Naive B cell (primary cell): ENCODE results near the gene CD163. TPM values are rescaled to one million over a fixed set of nuclear protein-coding genes. Genes with fewer than 3 reads are reported as not detected.
A peak's percentile ranks its signal among the peaks of the same experiment; 100 is the strongest.
"Not testable (repeated sequence)": the region's sequence is repeated elsewhere in the genome, so short reads cannot be mapped to it uniquely, and the experiment has no call there.

Source experiments
- ATAC-seq, 2 donors: fragments of 150-1000 bp; cut with Tn5 transposase; 2 replicates each; pipeline ENCODE4 v1.10.0; 2021; ENCODE audit warnings: low read depth in 2 of 2, mild to moderate bottlenecking in 2 of 2, moderate library complexity in 2 of 2
- DNase-seq: peaks from one replicate; pipeline ENCODE4 v3.0.0; 2022
- H3K27ac Mint-ChIP-seq, 6 donors: one replicate each; pipeline ENCODE4 v1.8.0; 2020 to 2022; ENCODE audit warnings: mild to moderate bottlenecking in 6 of 6, mixed read lengths in 6 of 6, moderate library complexity in 5 of 6, inconsistent platforms in 2 of 6
- H3K27me3 Mint-ChIP-seq, 3 donors: one replicate each; pipeline ENCODE4 v1.8.0; 2021 to 2022; ENCODE audit warnings: mixed read lengths in 3 of 3, mild to moderate bottlenecking in 1 of 3
- H3K36me3 Mint-ChIP-seq, 2 donors: one replicate each; pipeline ENCODE4 v1.8.0; 2020 to 2022; ENCODE audit warnings: mixed read lengths in 2 of 2, inconsistent platforms in 1 of 2, mild to moderate bottlenecking in 1 of 2
- H3K4me1 Mint-ChIP-seq, 3 donors: one replicate each; pipeline ENCODE4 v1.8.0; 2020 to 2022; ENCODE audit warnings: mixed read lengths in 3 of 3, inconsistent platforms in 1 of 3, mild to moderate bottlenecking in 1 of 3, moderate library complexity in 1 of 3
- H3K4me3 Mint-ChIP-seq, 8 donors: one replicate each; pipeline ENCODE4 v1.8.0; 2020 to 2022; ENCODE audit warnings: mild to moderate bottlenecking in 8 of 8, mixed read lengths in 8 of 8, moderate library complexity in 8 of 8, inconsistent platforms in 2 of 8
- H3K9me3 Mint-ChIP-seq, 7 donors: one replicate each; pipeline ENCODE4 v1.8.0; 2020 to 2022; ENCODE audit warnings: mixed read lengths in 7 of 7, mild to moderate bottlenecking in 5 of 7, inconsistent platforms in 2 of 7, moderate library complexity in 1 of 7
- polyA plus RNA-seq, 6 donors: library from polyadenylated mRNA; unstranded; fragments of 300-500 nt; fragmentation: Illumina TruSeq; gene quantifications; one replicate each; pipeline ENCODE4 v1.2.3, GENCODE V29; 2021; ENCODE audit warnings: low read depth in 6 of 6

The CD163 gene
- polyA plus RNA-seq, 6 donors from 2014 or later, result 0.19 to 0.35 (median 0.32) TPM; not detected in 3

DNA sequence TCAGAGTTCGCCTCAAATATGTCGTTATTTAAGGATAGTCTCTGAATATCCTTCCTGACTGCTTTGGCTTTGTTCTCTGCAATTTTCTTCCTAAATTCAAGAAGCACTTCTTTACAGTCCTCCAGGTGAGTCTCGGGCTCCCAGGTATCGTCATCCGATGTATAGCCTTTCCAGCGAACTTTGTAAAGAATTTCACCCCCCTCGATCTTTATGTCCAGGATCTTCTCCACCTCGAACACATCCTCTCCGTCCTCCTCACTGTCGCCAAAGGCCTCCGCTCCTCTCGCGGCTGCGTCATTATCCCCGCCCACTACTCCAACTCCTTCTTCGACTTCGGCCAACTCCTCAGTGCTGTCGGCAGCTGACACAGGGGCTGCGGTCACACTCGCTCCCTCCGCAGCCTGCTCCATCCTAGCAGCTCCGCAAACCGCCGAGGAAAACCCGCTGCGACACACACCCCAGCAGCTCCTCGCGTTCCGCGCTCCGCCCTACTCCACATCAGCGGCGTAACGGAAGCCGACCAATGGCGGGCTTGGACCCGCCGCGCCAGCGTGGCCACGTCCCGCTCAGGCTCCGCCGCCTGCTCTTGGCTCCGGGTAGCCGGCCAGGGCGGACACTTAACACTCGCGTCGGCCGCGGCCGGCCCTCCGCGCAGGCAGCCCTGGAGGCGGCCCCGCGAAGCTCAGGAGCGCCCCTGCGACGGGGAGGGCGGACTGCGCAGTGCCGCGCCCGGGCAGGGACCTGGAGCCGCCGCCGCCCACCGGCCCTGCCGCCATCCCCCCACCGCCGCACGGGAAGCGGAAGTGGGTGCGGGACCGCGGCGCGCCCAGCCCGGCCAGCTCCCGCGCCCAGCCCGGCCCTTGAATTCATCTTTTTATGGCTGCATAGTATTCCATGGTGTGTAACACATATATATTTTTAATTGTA, 63.7 kb downstream of the CD163 start:
- peaks cover 0 to 9% (median 3%) of the 10 kb centered on the region in 7 donors for H3K9me3 Mint-ChIP-seq
- DNase-seq, result no peak

DNA sequence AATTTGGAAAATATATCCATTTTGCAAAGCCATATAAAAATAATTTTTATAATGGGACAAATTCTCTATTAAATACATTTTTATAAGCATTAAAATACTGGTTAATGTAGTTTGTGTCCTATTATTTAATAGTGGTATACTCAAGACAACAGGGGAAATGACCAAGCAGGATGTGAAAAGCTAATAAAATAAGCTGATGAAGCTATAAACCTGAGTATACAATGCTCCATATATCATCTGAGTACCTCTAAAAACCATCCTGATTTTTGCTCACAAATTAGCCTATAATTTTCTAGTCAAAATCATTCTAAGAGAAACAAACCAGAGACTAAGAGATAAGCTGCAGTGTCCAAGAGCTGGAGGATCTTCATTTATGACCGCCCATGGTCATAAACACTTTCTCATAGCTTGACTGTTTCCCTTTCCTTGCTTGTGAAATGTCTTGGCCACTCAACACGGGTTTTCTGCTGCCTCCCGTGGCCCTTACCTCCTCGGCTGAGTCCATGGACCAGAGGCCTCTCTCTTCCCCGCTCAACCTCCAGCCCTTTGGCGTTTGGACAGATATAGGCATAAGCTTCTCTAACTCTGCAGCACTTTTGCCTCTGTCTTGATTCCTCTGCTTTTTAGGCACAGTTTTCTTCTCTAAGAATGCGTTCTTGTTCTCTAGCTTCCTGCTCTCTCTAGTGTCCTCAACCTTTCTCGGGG, 65.1 kb downstream of the CD163 start:
- H3K9me3 Mint-ChIP-seq, DNase-seq, H3K27ac Mint-ChIP-seq, ATAC-seq, H3K4me1 Mint-ChIP-seq, H3K4me3 Mint-ChIP-seq: not testable (repeated sequence)
- Mint-ChIP-seq H3K27me3 (peaks cover 14 to 37% (median 33%) of the 10 kb centered on the region in 3 donors), H3K36me3 (peaks cover 0 to 10% of the 10 kb centered on the region in 2 donors)

More for the DNA sequence above, 63.7 kb downstream of the CD163 start:
- Mint-ChIP-seq H3K4me3 (peak overlapping the region in 7 of 8 donors; percentile 2 to 87 (median 43)), H3K36me3 (peaks cover 0 to 10% of the 10 kb centered on the region in 2 donors), H3K4me1 (peaks cover 0 to 4% (median 0%) of the 10 kb centered on the region in 3 donors), H3K27me3 (peaks cover 14 to 43% (median 33%) of the 10 kb centered on the region in 3 donors), H3K27ac (no peak overlapping the region)
- peak in 1 of 2 donors; percentile 43 for ATAC-seq

- ATAC-seq, DNase-seq, H3K9me3 Mint-ChIP-seq, H3K4me3 Mint-ChIP-seq, H3K27ac Mint-ChIP-seq, H3K4me1 Mint-ChIP-seq: not testable (repeated sequence)
- Mint-ChIP-seq H3K36me3 (peaks cover 0 to 10% of the 10 kb centered on the region in 2 donors), H3K27me3 (peaks cover 11 to 36% (median 33%) of the 10 kb centered on the region in 3 donors)
These were observed 66.1 kb downstream of the CD163 start for GRCh38 chr12:7437494-7437893.

DNA sequence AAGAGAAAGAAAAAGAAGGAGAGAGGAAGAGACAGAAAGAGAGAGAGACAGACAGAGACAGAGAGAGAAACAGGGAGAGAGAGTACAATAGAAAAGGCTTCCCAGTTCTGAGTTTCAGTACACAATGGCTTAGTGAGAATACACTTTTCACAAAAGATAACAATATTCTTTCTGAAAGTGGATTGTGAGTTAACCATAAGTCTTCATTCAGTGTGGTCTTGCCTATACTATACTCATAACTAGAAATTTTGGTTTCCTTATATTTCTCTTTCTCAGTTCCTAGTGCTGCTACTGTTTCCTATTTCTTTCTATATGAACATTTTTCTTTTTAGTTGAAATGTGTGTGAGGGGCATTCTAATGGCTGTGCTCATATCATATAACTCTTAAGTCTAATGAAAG, 68.9 kb downstream of the CD163 start:
- DNase-seq (no peak), ATAC-seq (no peak)
- peaks cover 13 to 23% (median 22%) of the 10 kb centered on the region in 3 donors for H3K27me3 Mint-ChIP-seq
- peaks cover 0 to 7% of the 10 kb centered on the region in 2 donors for H3K36me3 Mint-ChIP-seq
- no peak overlapping the region for H3K27ac Mint-ChIP-seq
- no peak overlapping the region for H3K4me3 Mint-ChIP-seq
- H3K4me1 Mint-ChIP-seq, result peaks cover 0 to 2% (median 0%) of the 10 kb centered on the region in 3 donors
- H3K9me3 Mint-ChIP-seq, result peaks cover 0 to 7% (median 2%) of the 10 kb centered on the region in 7 donors

DNA sequence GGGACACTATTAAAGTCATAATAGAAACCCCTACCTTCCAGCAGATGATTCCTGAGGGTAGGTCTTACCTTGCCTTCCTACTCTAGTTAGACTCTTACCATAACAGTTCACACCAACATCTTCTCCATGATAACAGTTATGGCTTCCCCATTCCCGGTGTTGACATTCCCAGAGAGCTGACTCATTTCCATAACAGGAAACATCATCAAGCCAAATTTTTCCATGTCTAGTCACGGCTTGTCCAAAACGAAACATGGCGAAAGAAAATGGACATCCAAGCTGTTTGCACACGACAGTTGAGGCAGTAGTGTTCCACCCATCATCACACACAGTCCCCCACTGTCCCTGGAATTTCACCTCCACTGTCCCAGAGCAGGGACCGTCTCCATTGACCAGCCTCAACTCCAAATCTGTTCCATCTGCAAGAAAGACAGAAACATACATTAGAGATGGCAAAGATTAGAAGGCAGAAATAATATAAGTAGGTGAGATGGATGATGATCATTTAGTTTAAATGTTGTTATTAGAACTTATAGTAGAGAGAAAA, 70.2 kb downstream of the CD163 start:
- no peak for ATAC-seq
- Mint-ChIP-seq H3K4me1 (no peaks in the 10 kb centered on the region), H3K36me3 (no peaks in the 10 kb centered on the region), H3K27ac (no peak overlapping the region), H3K9me3 (no peaks in the 10 kb centered on the region), H3K4me3 (no peak overlapping the region), H3K27me3 (peaks cover 8 to 15% (median 11%) of the 10 kb centered on the region in 3 donors)
- no peak for DNase-seq

DNA sequence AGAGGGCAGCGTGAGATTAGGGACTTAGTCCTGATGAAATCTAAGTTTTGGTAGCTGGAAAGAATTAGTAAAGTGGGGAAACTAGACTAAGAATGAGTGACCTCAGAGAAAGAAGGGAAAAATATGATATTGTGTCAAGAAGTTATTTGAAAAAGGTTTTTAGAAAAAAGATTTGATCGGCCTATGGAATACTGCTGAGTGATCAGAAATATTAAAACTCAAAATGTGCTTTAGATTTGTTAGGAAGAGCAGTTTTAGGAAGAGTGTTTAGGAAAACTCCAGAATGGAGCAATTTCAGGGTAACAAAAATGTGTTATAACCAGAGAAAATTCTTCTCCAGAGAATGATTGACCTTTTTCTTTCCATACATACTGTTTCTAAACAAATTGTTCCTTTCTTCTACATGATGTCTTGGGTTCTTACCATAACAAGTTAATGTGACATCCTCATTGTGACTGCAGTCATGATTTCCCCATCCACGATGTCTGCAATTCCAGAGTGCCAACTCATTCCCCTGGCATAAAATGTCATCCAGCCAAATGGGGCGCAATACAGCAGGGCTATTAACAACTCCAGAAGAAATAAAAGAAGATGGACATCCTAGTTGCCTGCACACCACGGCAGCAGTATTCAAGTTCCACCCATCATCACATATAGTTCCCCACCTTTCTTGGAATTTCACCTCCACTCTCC, 71.4 kb downstream of the CD163 start:
- Mint-ChIP-seq H3K4me1 (no peaks in the 10 kb centered on the region), H3K4me3 (no peak overlapping the region), H3K9me3 (no peaks in the 10 kb centered on the region), H3K27me3 (peaks cover 8 to 15% (median 11%) of the 10 kb centered on the region in 3 donors), H3K27ac (no peak overlapping the region), H3K36me3 (no peaks in the 10 kb centered on the region)
- DNase-seq (no peak), ATAC-seq (no peak)

Other genes starting within 250 kb of the CD163 start
- not detected for gene ACSM4, start 199.7 kb downstream of the CD163 start, polyA plus RNA-seq
- not detected for gene CD163L1, start 59.6 kb downstream of the CD163 start, polyA plus RNA-seq
- gene APOBEC1, start 162.1 kb upstream of the CD163 start, polyA plus RNA-seq, result under 1 TPM in 1 of 6 donors, not detected in 5; 0.45 TPM
- gene GDF3, start 192.0 kb upstream of the CD163 start, polyA plus RNA-seq, result not detected
- not detected for gene DPPA3, start 207.7 kb upstream of the CD163 start, polyA plus RNA-seq
- 10 to 100 TPM in 1 of 6 donors, 1 to 10 TPM in 4, under 1 TPM in 1; 0.61 to 13.4 (median 7.6) TPM for gene CLEC4C, start 243.6 kb upstream of the CD163 start, polyA plus RNA-seq